SK-N-MC (cell line): ENCODE measurements around the gene CEBPE.
"Not testable (repeated sequence)": the region's sequence is repeated elsewhere in the genome, so short reads cannot be mapped to it uniquely, and the experiment has no call there.

Experiments
- EZH2 ChIP-seq: fragments of 200-600 bp; sonication (generic); IDR thresholded peaks from one replicate; pipeline ENCODE4 v1.6.1; 2017; ENCODE audit warnings: antibody characterized with exemption
- FOXP2 ChIP-seq: optimal IDR thresholded peaks from 2 replicates; pipeline ENCODE3; 2011; ENCODE audit warnings: mild to moderate bottlenecking, moderate library complexity; ENCODE audit not compliant: insufficient read depth; ENCODE audit errors: extremely low read length, control extremely low read depth
- POLR2AphosphoS5 ChIP-seq: IDR thresholded peaks from 2 replicates; pipeline ENCODE4 v1.6.1; 2012; ENCODE audit warnings: mild to moderate bottlenecking, low read depth, low read length, borderline replicate concordance

DNA sequence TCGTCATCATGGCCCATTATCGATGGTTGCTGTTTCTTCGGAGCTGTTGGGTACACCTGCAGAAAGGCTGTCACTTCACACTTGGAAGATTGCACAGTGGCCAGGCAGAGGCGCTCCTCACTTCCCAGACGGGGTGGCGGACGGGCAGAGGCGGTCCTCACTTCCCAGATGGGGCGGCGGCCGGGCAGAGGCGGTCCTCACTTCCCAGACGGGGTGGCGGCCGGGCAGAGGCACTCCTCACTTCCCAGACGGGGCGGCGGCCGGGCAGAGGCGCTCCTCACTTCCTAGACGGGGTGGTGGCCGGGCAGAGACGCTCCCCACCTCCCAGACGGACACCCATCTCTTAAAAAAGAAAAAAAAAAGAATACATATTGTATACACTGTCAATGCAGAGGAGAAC, 10.9 kb downstream of the CEBPE start:
- TF ChIP-seq EZH2, POLR2AphosphoS5, FOXP2: not testable (repeated sequence)
